K562 (cell line): ENCODE measurements around the gene CAMK2A. TPM values are rescaled to one million over a fixed set of nuclear protein-coding genes. Genes with fewer than 3 reads are reported as not detected.

Experiments
- polyA plus RNA-seq, 8 experiments: library from polyadenylated mRNA; depleted of rRNA in 4 of 8; stranded (reverse) in 5 of 8; unstranded in 3 of 8; fragments of >200 nt; fragmentation: Nextera tagmentation in 2 of 8; fragmentation: Illumina TruSeq in 1 of 8; extraction: Ambion mirVana in 2 of 8; extraction: Trizol in 1 of 8; gene quantifications; 2 replicates each; pipeline versions ENCODE4 v1.2.1 to v1.2.3, GENCODE V29; 2011 to 2014; ENCODE audit warnings: inconsistent platforms in 1 of 8, missing spikeins in 1 of 8
- total RNA-seq, 7 experiments: library from RNA; depleted of rRNA in 6 of 7; stranded (reverse); fragments of >200 nt in 6 of 7; fragmentation: Illumina TruSeq in 2 of 7; extraction: Trizol in 2 of 7; gene quantifications; 2 replicates each; pipeline versions ENCODE4 v1.2.1 to v1.2.3, GENCODE V29; 2011 to 2021; ENCODE audit warnings: low replicate concordance in 1 of 7

Gene CAMK2A
- total and polyA plus RNA-seq, 9 of the 15 experiments (the other 6 are each of a cell fraction or from before 2014, with no cell fraction given), result 0.01 to 0.18 (median 0.04) TPM; not detected in 6

Other genes starting within 250 kb of the CAMK2A start
Only the 7 nearest of the 9 such genes appear.
- 0.09 TPM in 1 of 2 replicates, not detected in the other for gene PDGFRB, start 133.9 kb downstream of the CAMK2A start, total RNA-seq (2014; rRNA removed)
- gene PDGFRB, start 133.9 kb downstream of the CAMK2A start, total RNA-seq (2014; rRNA removed; fragmentation: Illumina TruSeq; extraction: Trizol), result 0.07 and 0.13 TPM in 2 replicates
- not detected in 2 replicates for gene PDGFRB, start 133.9 kb downstream of the CAMK2A start, total RNA-seq (2015; rRNA removed; fragmentation: Illumina TruSeq; extraction: Trizol)
- gene PDGFRB, start 133.9 kb downstream of the CAMK2A start, total RNA-seq (2021), result 0.51 and 0.86 TPM in 2 replicates
- gene PDGFRB, start 133.9 kb downstream of the CAMK2A start, polyA plus RNA-seq (2011; rRNA removed), result 1.1 and 1.5 TPM in 2 replicates
- gene PDGFRB, start 133.9 kb downstream of the CAMK2A start, polyA plus RNA-seq (2014; fragmentation: Illumina TruSeq; extraction: Trizol), result 0.03 and 0.09 TPM in 2 replicates
- not detected for gene PDGFRB, start 133.9 kb downstream of the CAMK2A start, polyA plus RNA-seq (2014; fragmentation: Nextera tagmentation; extraction: Ambion mirVana)
- gene PDGFRB, start 133.9 kb downstream of the CAMK2A start, polyA plus RNA-seq (2014; rRNA removed), result 0.01 and 0.07 TPM in 2 replicates
- not detected in 2 replicates for gene CDX1, start 123.0 kb downstream of the CAMK2A start, total RNA-seq (2014; rRNA removed)
- not detected in 2 replicates for gene CDX1, start 123.0 kb downstream of the CAMK2A start, total RNA-seq (2014; rRNA removed; fragmentation: Illumina TruSeq; extraction: Trizol)
- gene CDX1, start 123.0 kb downstream of the CAMK2A start, total RNA-seq (2015; rRNA removed; fragmentation: Illumina TruSeq; extraction: Trizol), result not detected in 2 replicates
- 0.16 TPM in 1 of 2 replicates, not detected in the other for gene CDX1, start 123.0 kb downstream of the CAMK2A start, total RNA-seq (2021)
- 0.06 TPM in 1 of 2 replicates, not detected in the other for gene CDX1, start 123.0 kb downstream of the CAMK2A start, polyA plus RNA-seq (2011; rRNA removed)
- not detected in 2 replicates for gene CDX1, start 123.0 kb downstream of the CAMK2A start, polyA plus RNA-seq (2014; fragmentation: Illumina TruSeq; extraction: Trizol)
- gene CDX1, start 123.0 kb downstream of the CAMK2A start, polyA plus RNA-seq (2014; fragmentation: Nextera tagmentation; extraction: Ambion mirVana), result not detected
- gene CDX1, start 123.0 kb downstream of the CAMK2A start, polyA plus RNA-seq (2014; rRNA removed), result not detected in 2 replicates
- gene SLC6A7, start 99.7 kb downstream of the CAMK2A start, total RNA-seq (2014; rRNA removed), result not detected in 2 replicates
- gene SLC6A7, start 99.7 kb downstream of the CAMK2A start, total RNA-seq (2014; rRNA removed; fragmentation: Illumina TruSeq; extraction: Trizol), result not detected in 2 replicates
- gene SLC6A7, start 99.7 kb downstream of the CAMK2A start, total RNA-seq (2015; rRNA removed; fragmentation: Illumina TruSeq; extraction: Trizol), result not detected in 2 replicates
- gene SLC6A7, start 99.7 kb downstream of the CAMK2A start, total RNA-seq (2021), result not detected in 2 replicates
- gene SLC6A7, start 99.7 kb downstream of the CAMK2A start, polyA plus RNA-seq (2011; rRNA removed), result not detected in 2 replicates
- not detected in 2 replicates for gene SLC6A7, start 99.7 kb downstream of the CAMK2A start, polyA plus RNA-seq (2014; fragmentation: Illumina TruSeq; extraction: Trizol)
- not detected for gene SLC6A7, start 99.7 kb downstream of the CAMK2A start, polyA plus RNA-seq (2014; fragmentation: Nextera tagmentation; extraction: Ambion mirVana)
- not detected in 2 replicates for gene SLC6A7, start 99.7 kb downstream of the CAMK2A start, polyA plus RNA-seq (2014; rRNA removed)
- 0.12 TPM in 1 of 2 replicates, not detected in the other for gene ARSI, start 13.1 kb upstream of the CAMK2A start, total RNA-seq (2014; rRNA removed)
- not detected in 2 replicates for gene ARSI, start 13.1 kb upstream of the CAMK2A start, total RNA-seq (2014; rRNA removed; fragmentation: Illumina TruSeq; extraction: Trizol)
- gene ARSI, start 13.1 kb upstream of the CAMK2A start, total RNA-seq (2015; rRNA removed; fragmentation: Illumina TruSeq; extraction: Trizol), result not detected in 2 replicates
- 0.04 TPM in 2 replicates for gene ARSI, start 13.1 kb upstream of the CAMK2A start, total RNA-seq (2021)
- 0.07 TPM in 1 of 2 replicates, not detected in the other for gene ARSI, start 13.1 kb upstream of the CAMK2A start, polyA plus RNA-seq (2011; rRNA removed)
- gene ARSI, start 13.1 kb upstream of the CAMK2A start, polyA plus RNA-seq (2014; fragmentation: Illumina TruSeq; extraction: Trizol), result not detected in 2 replicates
- gene ARSI, start 13.1 kb upstream of the CAMK2A start, polyA plus RNA-seq (2014; fragmentation: Nextera tagmentation; extraction: Ambion mirVana), result not detected
- not detected in 2 replicates for gene ARSI, start 13.1 kb upstream of the CAMK2A start, polyA plus RNA-seq (2014; rRNA removed)
- 75.9 and 93.5 TPM in 2 replicates for gene TCOF1, start 67.9 kb upstream of the CAMK2A start, total RNA-seq (2014; rRNA removed)
- 49.7 and 61.8 TPM in 2 replicates for gene TCOF1, start 67.9 kb upstream of the CAMK2A start, total RNA-seq (2014; rRNA removed; fragmentation: Illumina TruSeq; extraction: Trizol)
- gene TCOF1, start 67.9 kb upstream of the CAMK2A start, total RNA-seq (2015; rRNA removed; fragmentation: Illumina TruSeq; extraction: Trizol), result 61.7 and 65.3 TPM in 2 replicates
- 122 and 134 TPM in 2 replicates for gene TCOF1, start 67.9 kb upstream of the CAMK2A start, total RNA-seq (2021)
- gene TCOF1, start 67.9 kb upstream of the CAMK2A start, polyA plus RNA-seq (2011; rRNA removed), result 20.7 and 23.9 TPM in 2 replicates
- 98.6 and 113 TPM in 2 replicates for gene TCOF1, start 67.9 kb upstream of the CAMK2A start, polyA plus RNA-seq (2014; fragmentation: Illumina TruSeq; extraction: Trizol)
- 10 to 100 TPM in 1 of 2 experiments, 1 to 10 TPM in 1; 9.8 to 17.3 TPM for gene TCOF1, start 67.9 kb upstream of the CAMK2A start, polyA plus RNA-seq (2014; fragmentation: Nextera tagmentation; extraction: Ambion mirVana)
- gene TCOF1, start 67.9 kb upstream of the CAMK2A start, polyA plus RNA-seq (2014; rRNA removed), result 53.9 and 64.1 TPM in 2 replicates
- gene CD74, start 123.1 kb upstream of the CAMK2A start, total RNA-seq (2014; rRNA removed), result 1.00 and 1.1 TPM in 2 replicates
- 0.18 TPM in 1 of 2 replicates, not detected in the other for gene CD74, start 123.1 kb upstream of the CAMK2A start, total RNA-seq (2014; rRNA removed; fragmentation: Illumina TruSeq; extraction: Trizol)
- 0.65 and 0.87 TPM in 2 replicates for gene CD74, start 123.1 kb upstream of the CAMK2A start, total RNA-seq (2015; rRNA removed; fragmentation: Illumina TruSeq; extraction: Trizol)
- gene CD74, start 123.1 kb upstream of the CAMK2A start, total RNA-seq (2021), result 4.8 and 6.0 TPM in 2 replicates
- 0.07 and 0.22 TPM in 2 replicates for gene CD74, start 123.1 kb upstream of the CAMK2A start, polyA plus RNA-seq (2011; rRNA removed)
- gene CD74, start 123.1 kb upstream of the CAMK2A start, polyA plus RNA-seq (2014; fragmentation: Illumina TruSeq; extraction: Trizol), result 0.40 and 1.1 TPM in 2 replicates
- under 1 TPM; 0.21 to 0.24 TPM for gene CD74, start 123.1 kb upstream of the CAMK2A start, polyA plus RNA-seq (2014; fragmentation: Nextera tagmentation; extraction: Ambion mirVana)
- 0.32 and 1.9 TPM in 2 replicates for gene CD74, start 123.1 kb upstream of the CAMK2A start, polyA plus RNA-seq (2014; rRNA removed)
- 3,004 and 3,238 TPM in 2 replicates for gene RPS14, start 160.0 kb upstream of the CAMK2A start, total RNA-seq (2014; rRNA removed)
- 3,003 and 3,017 TPM in 2 replicates for gene RPS14, start 160.0 kb upstream of the CAMK2A start, total RNA-seq (2014; rRNA removed; fragmentation: Illumina TruSeq; extraction: Trizol)
- 2,679 and 2,873 TPM in 2 replicates for gene RPS14, start 160.0 kb upstream of the CAMK2A start, total RNA-seq (2015; rRNA removed; fragmentation: Illumina TruSeq; extraction: Trizol)
- gene RPS14, start 160.0 kb upstream of the CAMK2A start, total RNA-seq (2021), result 3,285 and 3,523 TPM in 2 replicates
- 5,983 and 6,751 TPM in 2 replicates for gene RPS14, start 160.0 kb upstream of the CAMK2A start, polyA plus RNA-seq (2011; rRNA removed)
- 3,907 and 4,185 TPM in 2 replicates for gene RPS14, start 160.0 kb upstream of the CAMK2A start, polyA plus RNA-seq (2014; fragmentation: Illumina TruSeq; extraction: Trizol)
- gene RPS14, start 160.0 kb upstream of the CAMK2A start, polyA plus RNA-seq (2014; fragmentation: Nextera tagmentation; extraction: Ambion mirVana), result 1,000 to 10,000 TPM; 1,824 to 2,512 TPM
- gene RPS14, start 160.0 kb upstream of the CAMK2A start, polyA plus RNA-seq (2014; rRNA removed), result 4,384 and 5,321 TPM in 2 replicates